Mammary epithelial cell (primary cell): ENCODE data around the gene GLRA3.

ENCODE experiments used
- CTCF ChIP-seq, 2 donors: IDR thresholded peaks in 1 of 2; conservative IDR thresholded peaks in 1 of 2; 2 replicates each; pipeline ENCODE4 v1.5.1; 2011 to 2012; ENCODE audit warnings: inconsistent platforms in 2 of 2, low read length in 2 of 2, mild to moderate bottlenecking in 2 of 2, control low read depth in 1 of 2, low read depth in 1 of 2; ENCODE audit not compliant: insufficient read depth in 1 of 2; ENCODE audit errors: extremely low read depth in 1 of 2
- EZH2 ChIP-seq: IDR thresholded peaks from 2 replicates; pipeline ENCODE4 v1.6.1; 2012; ENCODE audit warnings: low read length, inconsistent platforms, borderline replicate concordance

- TF ChIP-seq CTCF (conservative IDR thresholded peaks at IDR 0.05 in 1 of 2, IDR thresholded peaks at IDR 0.05 in 1 of 2; ENCODE audit: extremely low read depth in 1 of 2, insufficient read depth in 1 of 2, low read depth in 1 of 2, low read length in 2 of 2) (no peak), EZH2 (no peak)
Measured at GRCh38 chr4:174789657-174790056, 39.4 kb downstream of the GLRA3 start.
